GM18498 (cell line): ENCODE measurements around the gene INF2.
"Not testable (repeated sequence)": the region's sequence is repeated elsewhere in the genome, so short reads cannot be mapped to it uniquely, and the experiment has no call there.

Experiments used
- ATAC-seq: cut with Tn5 transposase; IDR thresholded peaks from one replicate; pipeline ENCODE4 v1.9.1; 2021; ENCODE audit warnings: mild to moderate bottlenecking, moderate library complexity; ENCODE audit not compliant: unreplicated experiment

The INF2 gene

GRCh38 chr14:104689109-104689880 lies at the start of gene INF2:
Gene INF2 (plus strand): TSS chr14:104689618. CDS start chr14:104701366, 11,748 bp downstream.
- ATAC-seq = no peak

GRCh38 chr14:104639885-104640548 lies 49.4 kb upstream of the INF2 start:
- no peak for ATAC-seq

GRCh38 chr14:104640681-104641080 lies 48.7 kb upstream of the INF2 start:
- ATAC-seq = no peak

- ATAC-seq = no peak
Measured at GRCh38 chr14:104641753-104642539, 47.5 kb upstream of the INF2 start.

GRCh38 chr14:104642540-104642868 lies 46.9 kb upstream of the INF2 start:
- ATAC-seq = no peak

GRCh38 chr14:104643306-104643705 lies 46.1 kb upstream of the INF2 start:
- no peak for ATAC-seq

- ATAC-seq = no peak
Measured at GRCh38 chr14:104644091-104644635, 45.3 kb upstream of the INF2 start.

GRCh38 chr14:104644656-104645378 lies 44.6 kb upstream of the INF2 start:
- ATAC-seq = no peak

GRCh38 chr14:104647467-104648043 lies 41.9 kb upstream of the INF2 start:
- no peak for ATAC-seq

- no peak for ATAC-seq
Measured at GRCh38 chr14:104650057-104650980, 39.1 kb upstream of the INF2 start.

GRCh38 chr14:104650981-104651875 lies 38.2 kb upstream of the INF2 start:
- no peak for ATAC-seq

GRCh38 chr14:104651876-104652260 lies 37.5 kb upstream of the INF2 start:
- no peak for ATAC-seq

GRCh38 chr14:104652386-104652785 lies 37.0 kb upstream of the INF2 start:
- ATAC-seq = no peak

- not testable (repeated sequence) for ATAC-seq
Measured at GRCh38 chr14:104653130-104653920, 36.1 kb upstream of the INF2 start.

GRCh38 chr14:104654119-104654518 lies 35.3 kb upstream of the INF2 start:
- ATAC-seq = no peak

GRCh38 chr14:104655128-104655848 lies 34.1 kb upstream of the INF2 start:
- ATAC-seq = no peak
